PC-3 (cell line): ENCODE measurements around the gene PITX1.

Experiments used
- CTCF ChIP-seq: fragments of 300-600 bp; sonication (generic); conservative IDR thresholded peaks from 2 replicates; pipeline ENCODE4 v1.5.1; 2017; ENCODE audit warnings: antibody characterized with exemption, low read depth, mild to moderate bottlenecking, low read length
- EZH2 ChIP-seq: fragments of 300-600 bp; sonication (generic); IDR thresholded peaks from one replicate; pipeline ENCODE4 v1.6.1; 2017; ENCODE audit warnings: antibody characterized with exemption, mild to moderate bottlenecking, low read length; ENCODE audit not compliant: unreplicated experiment

GRCh38 chr5:135032999-135033861, 798 bp downstream of the PITX1 start:
- TF ChIP-seq CTCF, result no peak
- no peak for TF ChIP-seq EZH2
